Naive thymus-derived CD8-positive, alpha-beta T cell (primary cell): ENCODE data around the gene TADA2B. TPM values are rescaled to one million over a fixed set of nuclear protein-coding genes. Genes with fewer than 3 reads are reported as not detected.

ENCODE experiments used
- ATAC-seq, 2 donors: fragments of 150-1000 bp; cut with Tn5 transposase in 1 of 2; sonication (Bioruptor Pico), chemical (Tn5 transposase) in 1 of 2; 1 replicate in 1 of 2; 2 replicates in 1 of 2; pipeline ENCODE4 v1.10.0; 2021; ENCODE audit warnings: mild to moderate bottlenecking in 2 of 2, moderate library complexity in 2 of 2
- POLR2A ChIA-PET: fragments of 350-600 bp; sonication (Branson Sonifier 250); formaldehyde crosslinking; loops from one replicate; lab custom pipeline; 2021; ENCODE audit warnings: antibody characterized with exemption; lab: Charles Lee
- DNase-seq, 10 donors: peaks; one replicate each; pipeline versions ENCODE4 v3.0.0 to v3.0.0-alpha.2; 2020 to 2022
- H3K27ac Mint-ChIP-seq, 10 donors: one replicate each; pipeline ENCODE4 v1.8.0; 2020 to 2022; ENCODE audit warnings: mild to moderate bottlenecking in 10 of 10, mixed read lengths in 10 of 10, moderate library complexity in 4 of 10, inconsistent platforms in 1 of 10
- H3K27me3 Mint-ChIP-seq, 5 donors: one replicate each; pipeline ENCODE4 v1.8.0; 2021 to 2022; ENCODE audit warnings: mixed read lengths in 5 of 5
- H3K36me3 Mint-ChIP-seq, 3 donors: one replicate each; pipeline ENCODE4 v1.8.0; 2020 to 2022; ENCODE audit warnings: mixed read lengths in 3 of 3, mild to moderate bottlenecking in 2 of 3, inconsistent platforms in 1 of 3
- H3K4me1 Mint-ChIP-seq, 4 donors: one replicate each; pipeline ENCODE4 v1.8.0; 2021 to 2022; ENCODE audit warnings: mixed read lengths in 4 of 4
- H3K4me3 Mint-ChIP-seq, 10 donors: one replicate each; pipeline ENCODE4 v1.8.0; 2020 to 2022; ENCODE audit warnings: mild to moderate bottlenecking in 10 of 10, mixed read lengths in 10 of 10, moderate library complexity in 6 of 10, inconsistent platforms in 1 of 10
- H3K9me3 Mint-ChIP-seq, 9 donors: one replicate each; pipeline ENCODE4 v1.8.0; 2020 to 2022; ENCODE audit warnings: mixed read lengths in 9 of 9, mild to moderate bottlenecking in 3 of 9, inconsistent platforms in 1 of 9, moderate library complexity in 1 of 9
- polyA plus RNA-seq, 3 donors: library from polyadenylated mRNA; unstranded; fragments of 300-500 nt; fragmentation: Illumina TruSeq; gene quantifications; one replicate each; pipeline ENCODE4 v1.2.3, GENCODE V29; 2021
- total RNA-seq, 8 experiments: library from RNA in 2 of 8; stranded (reverse) in 2 of 8; gene quantifications; one replicate each; pipeline ENCODE4 v1.2.3 and lab custom pipeline; 2021 to 2026

TADA2B gene
- total and polyA plus RNA-seq, 5 experiments from 2014 or later: 2.6 to 55.2 (median 4.8) TPM

GRCh38 chr4:7020290-7020689, 22.9 kb upstream of the TADA2B start:
- peaks cover 0 to 74% (median 7%) of the 10 kb centered on the region in 3 donors for H3K36me3 Mint-ChIP-seq
- H3K4me3 Mint-ChIP-seq: no peak overlapping the region
- POLR2A ChIA-PET: no interaction called here
- no peaks in the 10 kb centered on the region for H3K9me3 Mint-ChIP-seq
- H3K27me3 Mint-ChIP-seq: no peaks in the 10 kb centered on the region
- no peak for ATAC-seq
- DNase-seq: no peak
- no peak overlapping the region for H3K27ac Mint-ChIP-seq
- peaks cover 0 to 4% (median 0%) of the 10 kb centered on the region in 4 donors for H3K4me1 Mint-ChIP-seq

- H3K36me3 Mint-ChIP-seq: peaks cover 0 to 70% (median 7%) of the 10 kb centered on the region in 3 donors
- no peaks in the 10 kb centered on the region for H3K27me3 Mint-ChIP-seq
- H3K9me3 Mint-ChIP-seq: no peaks in the 10 kb centered on the region
- H3K4me3 Mint-ChIP-seq: peak overlapping the region in 1 of 10 donors; percentile 8
- DNase-seq: no peak
- ATAC-seq: no peak
- H3K27ac Mint-ChIP-seq: peak overlapping the region in 3 of 10 donors; percentile 29 to 41 (median 29)
- POLR2A ChIA-PET: no interaction called here
- H3K4me1 Mint-ChIP-seq: peaks cover 0 to 4% (median 0%) of the 10 kb centered on the region in 4 donors
Observed at GRCh38 chr4:7020856-7021255, 22.3 kb upstream of the TADA2B start.

DNA sequence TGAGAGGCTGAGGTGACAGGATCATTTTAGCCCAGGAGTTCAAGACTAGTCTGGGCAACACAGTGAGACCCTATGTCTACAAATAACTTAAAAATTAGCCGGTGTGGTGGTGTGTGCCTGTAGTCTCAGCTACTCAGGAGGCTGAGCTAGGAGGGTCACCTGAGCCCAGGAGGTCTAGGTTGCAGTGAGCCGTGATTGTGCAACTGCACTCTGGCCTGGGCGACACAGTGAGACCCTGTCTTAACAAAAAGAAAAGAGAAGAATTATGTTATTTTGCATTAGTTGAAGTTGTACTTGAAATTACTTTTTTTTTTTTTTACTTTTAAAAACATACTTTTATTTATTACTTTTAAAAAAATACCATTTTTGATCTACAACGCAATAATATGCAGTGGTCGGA, 21.8 kb upstream of the TADA2B start:
- H3K36me3 Mint-ChIP-seq: peaks cover 0 to 72% (median 7%) of the 10 kb centered on the region in 3 donors
- no peak overlapping the region for H3K4me3 Mint-ChIP-seq
- no peaks in the 10 kb centered on the region for H3K27me3 Mint-ChIP-seq

DNA sequence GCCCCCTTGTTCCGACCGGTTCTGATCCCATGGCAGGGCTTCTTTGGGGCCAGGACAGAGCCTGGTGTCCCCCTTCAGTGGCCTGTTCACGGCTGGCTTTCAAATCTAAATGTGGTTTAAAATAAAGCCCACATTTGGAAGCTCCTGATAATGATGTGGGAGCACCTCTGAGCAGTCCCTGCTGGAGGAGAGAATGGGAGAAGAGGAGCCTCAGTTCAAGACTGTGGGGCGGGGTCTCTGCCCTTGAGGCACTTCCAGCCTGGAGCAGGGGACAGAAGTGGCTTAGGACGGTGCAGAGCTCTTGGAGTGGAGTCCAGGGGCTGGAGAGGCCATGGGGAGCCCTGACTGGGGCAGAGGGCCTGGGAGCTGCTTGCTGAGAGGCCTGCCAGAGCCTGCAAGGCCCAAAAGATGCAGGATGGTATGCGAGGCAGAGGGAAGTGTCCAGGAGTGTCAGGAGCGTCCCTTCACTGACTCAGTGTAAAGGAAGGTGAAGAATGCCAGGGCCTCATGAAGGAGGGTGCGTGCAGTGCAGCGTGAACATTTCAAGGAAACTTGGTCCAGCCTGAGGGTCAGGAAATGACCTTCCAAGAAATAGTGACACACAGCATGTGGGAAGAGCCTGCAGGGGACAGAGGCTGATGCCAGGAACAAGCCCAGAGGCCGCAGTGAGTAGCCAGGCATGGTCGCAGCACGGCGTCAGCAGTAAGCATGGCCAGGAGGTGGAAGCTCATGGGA, 21.1 kb upstream of the TADA2B start:
- H3K4me1 Mint-ChIP-seq: peaks cover 0 to 4% (median 0%) of the 10 kb centered on the region in 4 donors
- peak overlapping the region in 4 of 10 donors; percentile 1 to 83 (median 44) for H3K27ac Mint-ChIP-seq
- POLR2A ChIA-PET: interaction anchor here (0.6 kb wide), 1 partner anchor 123 kb away, joined by 4 read pairs; no protein-coding TSS in a partner anchor
- ATAC-seq (no peak), DNase-seq (no peak)
- no peaks in the 10 kb centered on the region for H3K9me3 Mint-ChIP-seq
- H3K4me3 Mint-ChIP-seq: no peak overlapping the region
- peaks cover 0 to 71% (median 7%) of the 10 kb centered on the region in 3 donors for H3K36me3 Mint-ChIP-seq
- H3K27me3 Mint-ChIP-seq: no peaks in the 10 kb centered on the region

More for the DNA sequence above, 21.8 kb upstream of the TADA2B start:
- ATAC-seq (no peak), DNase-seq (no peak)
- Mint-ChIP-seq H3K9me3 (no peaks in the 10 kb centered on the region), H3K4me1 (peaks cover 0 to 4% (median 0%) of the 10 kb centered on the region in 4 donors), H3K27ac (no peak overlapping the region)
- POLR2A ChIA-PET: no interaction called here

GRCh38 chr4:7023486-7023885, 19.7 kb upstream of the TADA2B start:
- Mint-ChIP-seq H3K4me3 (no peak overlapping the region), H3K4me1 (peaks cover 0 to 8% (median 0%) of the 10 kb centered on the region in 4 donors), H3K27ac (peak overlapping the region in 1 of 10 donors; percentile 28), H3K27me3 (no peaks in the 10 kb centered on the region), H3K9me3 (no peaks in the 10 kb centered on the region), H3K36me3 (peaks cover 0 to 77% (median 7%) of the 10 kb centered on the region in 3 donors)
- POLR2A ChIA-PET: no interaction called here
- no peak for ATAC-seq
- DNase-seq: peak in 1 of 10 donors; percentile 48

- Mint-ChIP-seq H3K27ac (peak overlapping the region in 1 of 10 donors; percentile 58), H3K4me3 (no peak overlapping the region), H3K36me3 (peaks cover 0 to 76% (median 7%) of the 10 kb centered on the region in 3 donors), H3K9me3 (no peaks in the 10 kb centered on the region), H3K4me1 (peaks cover 0 to 8% (median 0%) of the 10 kb centered on the region in 4 donors), H3K27me3 (no peaks in the 10 kb centered on the region)
- DNase-seq: peak in 1 of 10 donors; percentile 22
- POLR2A ChIA-PET: interaction anchor here (0.5 kb wide), 1 partner anchor 221 kb away, joined by 4 read pairs; no protein-coding TSS in a partner anchor
- ATAC-seq: no peak
Observed at GRCh38 chr4:7023901-7024300, 19.3 kb upstream of the TADA2B start.

DNA sequence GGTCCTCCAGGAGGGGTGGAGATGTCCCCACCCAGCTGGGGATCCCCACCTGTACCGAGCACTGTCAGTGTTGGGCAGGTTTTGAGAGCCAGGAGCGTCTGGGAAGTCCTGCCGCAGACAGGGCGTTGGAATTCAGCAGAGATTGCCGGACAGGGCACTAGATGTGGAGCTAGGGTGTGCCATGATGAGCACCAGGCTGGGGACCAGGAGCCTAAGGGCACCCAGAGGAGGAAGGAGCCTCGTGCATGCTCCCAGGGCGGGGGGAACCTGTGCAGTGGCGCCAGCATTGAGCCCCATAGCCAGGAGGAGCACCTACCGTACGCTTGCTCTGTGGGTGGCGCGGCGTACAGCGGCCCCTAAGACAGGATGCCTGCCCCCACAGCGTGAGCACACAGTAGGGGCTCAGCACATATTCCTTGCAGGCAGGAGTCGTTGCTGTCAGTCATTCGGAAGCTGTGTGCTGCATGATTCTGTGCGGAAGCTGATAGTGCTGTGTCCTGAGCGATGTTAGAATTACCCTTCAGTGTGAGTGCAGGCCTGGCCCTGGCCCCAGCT, 18.8 kb upstream of the TADA2B start:
- POLR2A ChIA-PET: interaction anchor here (0.5 kb wide), 1 partner anchor 222 kb away, joined by 4 read pairs; no protein-coding TSS in a partner anchor
- Mint-ChIP-seq H3K27me3 (no peaks in the 10 kb centered on the region), H3K36me3 (peaks cover 0 to 76% (median 7%) of the 10 kb centered on the region in 3 donors), H3K4me3 (no peak overlapping the region), H3K9me3 (no peaks in the 10 kb centered on the region), H3K27ac (peak overlapping the region in 1 of 10 donors; percentile 58), H3K4me1 (peaks cover 0 to 8% (median 0%) of the 10 kb centered on the region in 4 donors)
- ATAC-seq (no peak), DNase-seq (peak in 1 of 10 donors; percentile 45)

- Mint-ChIP-seq H3K9me3 (no peaks in the 10 kb centered on the region), H3K27me3 (no peaks in the 10 kb centered on the region), H3K4me3 (no peak overlapping the region), H3K27ac (no peak overlapping the region), H3K36me3 (peaks cover 0 to 83% (median 7%) of the 10 kb centered on the region in 3 donors), H3K4me1 (peaks cover 0 to 9% (median 0%) of the 10 kb centered on the region in 4 donors)
- ATAC-seq: no peak
- DNase-seq: peak in 1 of 10 donors; percentile 37
- POLR2A ChIA-PET: no interaction called here
Observed at GRCh38 chr4:7025040-7025602, 18.1 kb upstream of the TADA2B start.

- peak overlapping the region in 2 of 10 donors; percentile 43 to 48 for H3K27ac Mint-ChIP-seq
- DNase-seq: no peak
- H3K27me3 Mint-ChIP-seq: no peaks in the 10 kb centered on the region
- H3K36me3 Mint-ChIP-seq: peaks cover 0 to 83% (median 6%) of the 10 kb centered on the region in 3 donors
- no peak overlapping the region for H3K4me3 Mint-ChIP-seq
- ATAC-seq: no peak
- POLR2A ChIA-PET: no interaction called here
- H3K4me1 Mint-ChIP-seq: peaks cover 0 to 11% (median 0%) of the 10 kb centered on the region in 4 donors
- no peaks in the 10 kb centered on the region for H3K9me3 Mint-ChIP-seq
Observed at GRCh38 chr4:7026107-7026506, 17.1 kb upstream of the TADA2B start.

- POLR2A ChIA-PET: no interaction called here
- Mint-ChIP-seq H3K27ac (peak overlapping the region in 4 of 10 donors; percentile 8 to 66 (median 42)), H3K4me3 (no peak overlapping the region)
Observed at GRCh38 chr4:7027284-7027683, 15.9 kb upstream of the TADA2B start.

DNA sequence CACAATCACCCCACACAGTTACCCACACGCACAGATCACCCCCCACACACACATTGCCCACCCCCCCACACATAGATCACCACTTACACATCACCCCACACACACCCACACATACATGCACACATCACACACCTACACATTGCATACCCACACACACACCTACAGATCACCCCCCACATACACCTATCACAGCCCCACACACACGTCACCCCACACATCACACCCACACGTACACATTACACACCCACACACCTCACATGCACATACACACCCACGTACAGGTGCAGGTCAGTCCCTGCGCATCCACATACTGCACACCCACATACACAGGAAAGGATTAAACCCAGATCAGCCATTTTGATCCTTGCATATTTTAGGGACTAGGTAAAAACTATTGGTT, 15.3 kb upstream of the TADA2B start:
- peaks cover 0 to 7% (median 0%) of the 10 kb centered on the region in 4 donors for H3K4me1 Mint-ChIP-seq
- H3K9me3 Mint-ChIP-seq: no peaks in the 10 kb centered on the region
- H3K4me3 Mint-ChIP-seq: no peak overlapping the region
- no peaks in the 10 kb centered on the region for H3K27me3 Mint-ChIP-seq
- no peak for DNase-seq
- no peak for ATAC-seq
- H3K36me3 Mint-ChIP-seq: peaks cover 0 to 82% (median 11%) of the 10 kb centered on the region in 3 donors
- POLR2A ChIA-PET: no interaction called here
- peak overlapping the region in 2 of 10 donors; percentile 8 to 79 for H3K27ac Mint-ChIP-seq

More at GRCh38 chr4:7027284-7027683, 15.9 kb upstream of the TADA2B start:
- ATAC-seq (no peak), DNase-seq (peak in 1 of 10 donors; percentile 15)
- Mint-ChIP-seq H3K27me3 (no peaks in the 10 kb centered on the region), H3K4me1 (peaks cover 0 to 9% (median 0%) of the 10 kb centered on the region in 4 donors), H3K36me3 (peaks cover 0 to 82% (median 9%) of the 10 kb centered on the region in 3 donors), H3K9me3 (no peaks in the 10 kb centered on the region)

- no peaks in the 10 kb centered on the region for H3K27me3 Mint-ChIP-seq
- H3K4me1 Mint-ChIP-seq: peaks cover 0 to 7% (median 0%) of the 10 kb centered on the region in 4 donors
- peak overlapping the region in 2 of 10 donors; percentile 66 to 70 for H3K27ac Mint-ChIP-seq
- DNase-seq (peak in 1 of 10 donors; percentile 57), ATAC-seq (no peak)
- POLR2A ChIA-PET: no interaction called here
- H3K9me3 Mint-ChIP-seq: no peaks in the 10 kb centered on the region
- peaks cover 0 to 73% (median 11%) of the 10 kb centered on the region in 3 donors for H3K36me3 Mint-ChIP-seq
- no peak overlapping the region for H3K4me3 Mint-ChIP-seq
Observed at GRCh38 chr4:7029212-7029611, 14.0 kb upstream of the TADA2B start.
